ENCODE data around the gene AMPD3.

The AMPD3 gene

GRCh38 chr11:10550503-10551289 is 95.6 kb downstream of the AMPD3 start:
- Histone ChIP-seq H4K20me1 (ENCODE audit: insufficient read depth, low read length) (no peaks in the 10 kb centered on the region), H3K9me2 (replicated peaks; ENCODE audit: insufficient read depth, low read length) (no peaks in the 10 kb centered on the region), H3K4me2 (ENCODE audit: low read depth, low read length) (no peak overlapping the region), H3K36me3 (replicated peaks; ENCODE audit: insufficient read depth, low read length) (no peaks in the 10 kb centered on the region), H3K79me2 (ENCODE audit: low read length) (no peaks in the 10 kb centered on the region), H3K4me1 (ENCODE audit: low read length) (no peaks in the 10 kb centered on the region), H3K27ac (ENCODE audit: low read length) (no peak overlapping the region), H2AFZ (ENCODE audit: low read length) (no peak overlapping the region), H3K27me3 (replicated peaks; ENCODE audit: insufficient read depth, low read length) (no peaks in the 10 kb centered on the region), H3K4me3 (ENCODE audit: low read length) (no peak overlapping the region), H3K9me3 (replicated peaks; ENCODE audit: insufficient read depth, low read length) (no peaks in the 10 kb centered on the region), H3F3A (ENCODE audit: insufficient read depth, low read length) (no peaks in the 10 kb centered on the region), H3K9ac (ENCODE audit: low read length) (no peak overlapping the region)
- no peak for TF ChIP-seq EZH2phosphoT487 (IDR thresholded peaks at IDR 0.05; ENCODE audit: low read length)
- no peak for DNase-seq

- Histone ChIP-seq H3K4me1 (ENCODE audit: low read length) (no peaks in the 10 kb centered on the region), H3K4me2 (ENCODE audit: low read depth, low read length) (no peak overlapping the region), H3K4me3 (ENCODE audit: low read length) (no peak overlapping the region), H3K36me3 (replicated peaks; ENCODE audit: insufficient read depth, low read length) (no peaks in the 10 kb centered on the region), H3K27me3 (replicated peaks; ENCODE audit: insufficient read depth, low read length) (no peaks in the 10 kb centered on the region), H3K79me2 (ENCODE audit: low read length) (no peaks in the 10 kb centered on the region), H4K20me1 (ENCODE audit: insufficient read depth, low read length) (no peaks in the 10 kb centered on the region), H3K9me3 (replicated peaks; ENCODE audit: insufficient read depth, low read length) (no peaks in the 10 kb centered on the region), H3K9me2 (replicated peaks; ENCODE audit: insufficient read depth, low read length) (no peaks in the 10 kb centered on the region), H3K27ac (ENCODE audit: low read length) (no peak overlapping the region), H2AFZ (ENCODE audit: low read length) (no peak overlapping the region), H3F3A (ENCODE audit: insufficient read depth, low read length) (no peaks in the 10 kb centered on the region), H3K9ac (ENCODE audit: low read length) (no peak overlapping the region)
- DNase-seq, result no peak
- TF ChIP-seq CTCF (IDR thresholded peaks at IDR 0.05; ENCODE audit: low read length), result no peak
- TF ChIP-seq EZH2phosphoT487 (IDR thresholded peaks at IDR 0.05; ENCODE audit: low read length), result no peak
- no peak for TF ChIP-seq EZH2 (optimal IDR thresholded peaks at IDR 0.05; ENCODE audit: low read depth, low read length)
Measured at GRCh38 chr11:10551290-10551592, 96.2 kb downstream of the AMPD3 start.

GRCh38 chr11:10551845-10552352 is 96.8 kb downstream of the AMPD3 start:
- TF ChIP-seq EZH2phosphoT487 (IDR thresholded peaks at IDR 0.05; ENCODE audit: low read length), result no peak
- no peak for TF ChIP-seq CTCF (IDR thresholded peaks at IDR 0.05; ENCODE audit: low read length)
- no peak for TF ChIP-seq EZH2 (optimal IDR thresholded peaks at IDR 0.05; ENCODE audit: low read depth, low read length)
- Histone ChIP-seq H3K27me3 (replicated peaks; ENCODE audit: insufficient read depth, low read length) (no peaks in the 10 kb centered on the region), H2AFZ (ENCODE audit: low read length) (no peak overlapping the region), H3K9ac (ENCODE audit: low read length) (no peak overlapping the region), H3K4me2 (ENCODE audit: low read depth, low read length) (no peak overlapping the region), H3K4me3 (ENCODE audit: low read length) (no peak overlapping the region), H3K4me1 (ENCODE audit: low read length) (no peaks in the 10 kb centered on the region), H3K9me3 (replicated peaks; ENCODE audit: insufficient read depth, low read length) (no peaks in the 10 kb centered on the region), H3K27ac (ENCODE audit: low read length) (no peak overlapping the region), H4K20me1 (ENCODE audit: insufficient read depth, low read length) (no peaks in the 10 kb centered on the region), H3K36me3 (replicated peaks; ENCODE audit: insufficient read depth, low read length) (no peaks in the 10 kb centered on the region), H3K9me2 (replicated peaks; ENCODE audit: insufficient read depth, low read length) (no peaks in the 10 kb centered on the region), H3K79me2 (ENCODE audit: low read length) (no peaks in the 10 kb centered on the region), H3F3A (ENCODE audit: insufficient read depth, low read length) (no peaks in the 10 kb centered on the region)
- no peak for DNase-seq

GRCh38 chr11:10556590-10556989 is 101.5 kb downstream of the AMPD3 start:
- Histone ChIP-seq H3K27me3 (replicated peaks; ENCODE audit: insufficient read depth, low read length) (no peaks in the 10 kb centered on the region), H3K27ac (ENCODE audit: low read length) (no peak overlapping the region), H3K4me2 (ENCODE audit: low read depth, low read length) (no peak overlapping the region), H2AFZ (ENCODE audit: low read length) (no peak overlapping the region), H3K9ac (ENCODE audit: low read length) (no peak overlapping the region), H3K4me1 (ENCODE audit: low read length) (no peaks in the 10 kb centered on the region), H3K9me2 (replicated peaks; ENCODE audit: insufficient read depth, low read length) (no peaks in the 10 kb centered on the region), H3K36me3 (replicated peaks; ENCODE audit: insufficient read depth, low read length) (no peaks in the 10 kb centered on the region), H4K20me1 (ENCODE audit: insufficient read depth, low read length) (no peaks in the 10 kb centered on the region), H3F3A (ENCODE audit: insufficient read depth, low read length) (no peaks in the 10 kb centered on the region), H3K4me3 (ENCODE audit: low read length) (no peak overlapping the region), H3K79me2 (ENCODE audit: low read length) (no peaks in the 10 kb centered on the region), H3K9me3 (replicated peaks; ENCODE audit: insufficient read depth, low read length) (no peaks in the 10 kb centered on the region)
- TF ChIP-seq EZH2 (optimal IDR thresholded peaks at IDR 0.05; ENCODE audit: low read depth, low read length) (no peak), EZH2phosphoT487 (IDR thresholded peaks at IDR 0.05; ENCODE audit: low read length) (no peak), CTCF (IDR thresholded peaks at IDR 0.05; ENCODE audit: low read length) (no peak)
- no peak for DNase-seq

Data from MM.1S (cell line).